ENCODE measurements around the gene NKD2.

The NKD2 gene

GRCh38 chr5:1035421-1036405, 27.1 kb downstream of the NKD2 start:
- no peak overlapping the region for H4K8ac ChIP-seq (ENCODE audit: low read depth, low read length)
- H3K23ac ChIP-seq (ENCODE audit: low read length) = no peak overlapping the region
- H3K9me3 ChIP-seq (ENCODE audit: insufficient read depth, low read depth, low read length) = peaks cover 16% of the 10 kb centered on the region
- no peak overlapping the region for H2BK5ac ChIP-seq (ENCODE audit: low read depth, low read length, poor library complexity)
- H2BK120ac ChIP-seq (ENCODE audit: insufficient read depth, low read length, poor library complexity) = no peak overlapping the region
- no peaks in the 10 kb centered on the region for H3K79me1 ChIP-seq (ENCODE audit: low read length)
- no peak overlapping the region for H3K9ac ChIP-seq (ENCODE audit: low read length)
- H3K27me3 ChIP-seq (ENCODE audit: insufficient read depth, low read length) = no peaks in the 10 kb centered on the region
- no peak overlapping the region for H2AFZ ChIP-seq (ENCODE audit: insufficient read depth, low read length, poor library complexity)
- H3K4me3 ChIP-seq (ENCODE audit: low read depth, low read length) = no peak overlapping the region
- H3K4me1 ChIP-seq (ENCODE audit: control insufficient read depth in 1 of 2, insufficient read depth in 2 of 2, low read length in 2 of 2) = no peaks in the 10 kb centered on the region
- H3K4me2 ChIP-seq (ENCODE audit: low read length) = no peak overlapping the region
- H3K4ac ChIP-seq (ENCODE audit: low read depth, low read length) = no peak overlapping the region
- no peak overlapping the region for H4K91ac ChIP-seq (ENCODE audit: low read depth, low read length)
- H3K18ac ChIP-seq (ENCODE audit: low read length) = no peak overlapping the region
- H4K12ac ChIP-seq (ENCODE audit: low read depth, low read length) = no peak overlapping the region
- H3K27ac ChIP-seq (ENCODE audit: low read depth, low read length) = no peak overlapping the region
- WGBS (ENCODE audit: extremely low coverage, insufficient coverage, insufficient read length) = no CpG with 5 or more reads among the region's 25 CpGs
- no peak overlapping the region for H3K14ac ChIP-seq (ENCODE audit: low read length)
- no peak overlapping the region for H2BK12ac ChIP-seq (ENCODE audit: low read length)
- DNase-seq = no peak
- H2AK5ac ChIP-seq (ENCODE audit: low read length) = no peak overlapping the region
- H3K36me3 ChIP-seq (ENCODE audit: control insufficient read depth in 1 of 2, insufficient read depth in 2 of 2, low read length in 2 of 2) = no peaks in the 10 kb centered on the region
- no peaks in the 10 kb centered on the region for H3K79me2 ChIP-seq (ENCODE audit: control insufficient read depth, insufficient read depth, low read length, poor library complexity)

- Histone ChIP-seq H3K4me3 (ENCODE audit: low read depth, low read length) (no peak overlapping the region), H3K27me3 (ENCODE audit: insufficient read depth, low read length) (no peaks in the 10 kb centered on the region), H2AK5ac (ENCODE audit: low read length) (no peak overlapping the region), H3K4ac (ENCODE audit: low read depth, low read length) (no peak overlapping the region), H3K9me3 (ENCODE audit: insufficient read depth, low read depth, low read length) (peaks cover 22% of the 10 kb centered on the region), H3K9ac (ENCODE audit: low read length) (no peak overlapping the region), H3K79me1 (ENCODE audit: low read length) (no peaks in the 10 kb centered on the region), H3K18ac (ENCODE audit: low read length) (no peak overlapping the region), H2BK12ac (ENCODE audit: low read length) (no peak overlapping the region), H3K4me1 (ENCODE audit: control insufficient read depth in 1 of 2, insufficient read depth in 2 of 2, low read length in 2 of 2) (no peaks in the 10 kb centered on the region), H3K36me3 (ENCODE audit: control insufficient read depth in 1 of 2, insufficient read depth in 2 of 2, low read length in 2 of 2) (no peaks in the 10 kb centered on the region), H3K79me2 (ENCODE audit: control insufficient read depth, insufficient read depth, low read length, poor library complexity) (no peaks in the 10 kb centered on the region), H3K14ac (ENCODE audit: low read length) (no peak overlapping the region), H2AFZ (ENCODE audit: insufficient read depth, low read length, poor library complexity) (no peak overlapping the region), H4K8ac (ENCODE audit: low read depth, low read length) (no peak overlapping the region), H4K91ac (ENCODE audit: low read depth, low read length) (no peak overlapping the region), H3K23ac (ENCODE audit: low read length) (no peak overlapping the region), H2BK5ac (ENCODE audit: low read depth, low read length, poor library complexity) (no peak overlapping the region), H3K27ac (ENCODE audit: low read depth, low read length) (no peak overlapping the region), H3K4me2 (ENCODE audit: low read length) (no peak overlapping the region), H2BK120ac (ENCODE audit: insufficient read depth, low read length, poor library complexity) (no peak overlapping the region), H4K12ac (ENCODE audit: low read depth, low read length) (no peak overlapping the region)
- no CpG with 5 or more reads among the region's 22 CpGs for WGBS (ENCODE audit: extremely low coverage, insufficient coverage, insufficient read length)
- no peak for DNase-seq
These were observed 28.0 kb downstream of the NKD2 start for GRCh38 chr5:1036504-1037122.

DNA sequence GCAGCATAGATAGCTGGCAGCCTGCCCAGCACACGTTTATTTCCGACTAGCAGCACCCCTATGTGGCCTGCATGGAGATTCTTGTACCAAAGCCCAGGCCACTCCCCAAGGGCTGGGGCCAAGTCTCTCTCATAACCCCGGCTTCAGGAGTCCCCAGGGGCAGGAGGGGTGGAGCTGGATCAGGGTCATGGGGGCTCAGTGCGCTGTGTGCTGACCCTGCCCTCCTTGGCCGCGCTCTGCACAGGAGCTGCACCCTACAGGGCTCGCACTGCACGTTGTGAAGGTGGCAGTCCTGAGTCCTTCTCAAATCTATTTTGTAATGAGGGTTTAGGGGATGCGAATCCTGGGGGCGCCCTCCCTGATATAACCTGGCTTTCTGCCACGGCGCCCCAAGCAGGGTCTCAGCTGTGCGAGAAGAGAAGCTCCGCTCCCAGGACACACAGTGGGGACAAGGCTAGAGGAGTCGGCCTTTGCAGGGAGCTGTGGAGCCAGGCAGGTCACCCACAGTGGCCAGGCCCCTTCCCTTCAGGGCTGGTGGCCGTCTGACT, 28.6 kb downstream of the NKD2 start:
- Histone ChIP-seq H3K4ac (ENCODE audit: low read depth, low read length) (no peak overlapping the region), H3K27me3 (ENCODE audit: insufficient read depth, low read length) (no peaks in the 10 kb centered on the region), H2BK12ac (ENCODE audit: low read length) (no peak overlapping the region), H3K23ac (ENCODE audit: low read length) (no peak overlapping the region), H4K12ac (ENCODE audit: low read depth, low read length) (no peak overlapping the region), H3K18ac (ENCODE audit: low read length) (no peak overlapping the region), H3K36me3 (ENCODE audit: control insufficient read depth in 1 of 2, insufficient read depth in 2 of 2, low read length in 2 of 2) (no peaks in the 10 kb centered on the region), H3K9me3 (ENCODE audit: insufficient read depth, low read depth, low read length) (peaks cover 28% of the 10 kb centered on the region), H2AFZ (ENCODE audit: insufficient read depth, low read length, poor library complexity) (no peak overlapping the region), H4K91ac (ENCODE audit: low read depth, low read length) (no peak overlapping the region), H2BK120ac (ENCODE audit: insufficient read depth, low read length, poor library complexity) (no peak overlapping the region), H4K8ac (ENCODE audit: low read depth, low read length) (no peak overlapping the region), H3K4me1 (ENCODE audit: control insufficient read depth in 1 of 2, insufficient read depth in 2 of 2, low read length in 2 of 2) (no peaks in the 10 kb centered on the region), H2AK5ac (ENCODE audit: low read length) (no peak overlapping the region), H3K79me2 (ENCODE audit: control insufficient read depth, insufficient read depth, low read length, poor library complexity) (no peaks in the 10 kb centered on the region), H3K4me2 (ENCODE audit: low read length) (no peak overlapping the region), H2BK5ac (ENCODE audit: low read depth, low read length, poor library complexity) (no peak overlapping the region), H3K27ac (ENCODE audit: low read depth, low read length) (no peak overlapping the region), H3K79me1 (ENCODE audit: low read length) (no peaks in the 10 kb centered on the region), H3K4me3 (ENCODE audit: low read depth, low read length) (no peak overlapping the region), H3K14ac (ENCODE audit: low read length) (no peak overlapping the region), H3K9ac (ENCODE audit: low read length) (no peak overlapping the region)
- no peak for DNase-seq
- WGBS (ENCODE audit: extremely low coverage, insufficient coverage, insufficient read length) = no CpG with 5 or more reads among the region's 16 CpGs

GRCh38 chr5:1037671-1038416, 29.2 kb downstream of the NKD2 start:
- Histone ChIP-seq H3K9ac (ENCODE audit: low read length) (no peak overlapping the region), H4K91ac (ENCODE audit: low read depth, low read length) (no peak overlapping the region), H3K9me3 (ENCODE audit: insufficient read depth, low read depth, low read length) (peaks cover 34% of the 10 kb centered on the region), H3K27ac (ENCODE audit: low read depth, low read length) (no peak overlapping the region), H2BK5ac (ENCODE audit: low read depth, low read length, poor library complexity) (no peak overlapping the region), H3K23ac (ENCODE audit: low read length) (no peak overlapping the region), H3K79me2 (ENCODE audit: control insufficient read depth, insufficient read depth, low read length, poor library complexity) (no peaks in the 10 kb centered on the region), H4K12ac (ENCODE audit: low read depth, low read length) (no peak overlapping the region), H3K36me3 (ENCODE audit: control insufficient read depth in 1 of 2, insufficient read depth in 2 of 2, low read length in 2 of 2) (no peaks in the 10 kb centered on the region), H2AFZ (ENCODE audit: insufficient read depth, low read length, poor library complexity) (no peak overlapping the region), H3K27me3 (ENCODE audit: insufficient read depth, low read length) (no peaks in the 10 kb centered on the region), H3K4me2 (ENCODE audit: low read length) (no peak overlapping the region), H2BK120ac (ENCODE audit: insufficient read depth, low read length, poor library complexity) (no peak overlapping the region), H3K14ac (ENCODE audit: low read length) (no peak overlapping the region), H3K18ac (ENCODE audit: low read length) (no peak overlapping the region), H2AK5ac (ENCODE audit: low read length) (no peak overlapping the region), H3K79me1 (ENCODE audit: low read length) (no peaks in the 10 kb centered on the region), H3K4ac (ENCODE audit: low read depth, low read length) (no peak overlapping the region), H2BK12ac (ENCODE audit: low read length) (no peak overlapping the region), H3K4me1 (ENCODE audit: control insufficient read depth in 1 of 2, insufficient read depth in 2 of 2, low read length in 2 of 2) (no peaks in the 10 kb centered on the region), H3K4me3 (ENCODE audit: low read depth, low read length) (no peak overlapping the region), H4K8ac (ENCODE audit: low read depth, low read length) (no peak overlapping the region)
- no peak for DNase-seq
- no CpG with 5 or more reads among the region's 43 CpGs for WGBS (ENCODE audit: extremely low coverage, insufficient coverage, insufficient read length)

Measured in trophoblast cell (in vitro differentiated cells and primary cell).